SK-N-DZ (cell line): ENCODE results near the gene LIMCH1.
"Not testable (repeated sequence)": the region's sequence is repeated elsewhere in the genome, so short reads cannot be mapped to it uniquely, and the experiment has no call there.

Source experiments
- DNase-seq: peaks from one replicate; pipeline ENCODE4 v3.0.0-alpha.2; 2015; ENCODE audit warnings: low spot score

LIMCH1 gene

DNA sequence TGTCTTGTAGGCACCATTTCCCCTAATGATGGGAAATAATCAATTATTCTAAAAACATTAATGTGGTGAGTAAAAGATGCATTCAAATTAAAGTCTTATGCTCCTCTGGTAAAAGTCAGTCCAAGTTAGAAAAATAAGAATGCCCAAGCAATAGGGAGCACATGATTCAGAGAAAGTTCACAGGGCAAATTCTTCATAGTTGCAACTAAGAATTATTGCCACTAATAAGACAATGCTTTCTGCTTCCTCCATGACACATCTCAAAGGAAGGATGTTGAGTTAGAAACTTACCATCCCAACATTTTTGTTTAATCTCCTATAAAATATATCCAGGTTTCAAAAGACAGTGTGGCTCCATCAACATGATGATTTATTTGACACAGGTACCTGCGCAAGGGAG lies 184.2 kb downstream of the LIMCH1 start:
- no peak for DNase-seq

DNA sequence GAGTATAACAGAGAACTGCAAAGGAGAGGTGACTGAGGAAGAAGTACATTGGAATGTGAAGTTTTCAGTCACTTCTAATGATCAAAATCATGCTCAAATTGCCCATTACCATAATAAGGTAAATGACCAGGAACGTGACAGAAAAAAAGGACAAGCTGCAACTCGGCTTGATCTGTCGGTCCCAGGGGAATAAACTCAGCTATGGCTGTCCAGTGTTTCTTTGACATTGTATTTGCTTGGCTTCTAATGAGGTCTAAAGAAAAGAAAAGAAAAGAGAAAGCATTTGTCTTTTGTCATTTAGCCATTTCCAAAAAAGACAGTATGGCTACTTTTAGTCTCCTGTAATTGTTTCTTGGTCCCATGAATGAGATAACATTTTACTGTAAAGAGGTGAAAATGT lies 185.3 kb downstream of the LIMCH1 start:
- no peak for DNase-seq

DNA sequence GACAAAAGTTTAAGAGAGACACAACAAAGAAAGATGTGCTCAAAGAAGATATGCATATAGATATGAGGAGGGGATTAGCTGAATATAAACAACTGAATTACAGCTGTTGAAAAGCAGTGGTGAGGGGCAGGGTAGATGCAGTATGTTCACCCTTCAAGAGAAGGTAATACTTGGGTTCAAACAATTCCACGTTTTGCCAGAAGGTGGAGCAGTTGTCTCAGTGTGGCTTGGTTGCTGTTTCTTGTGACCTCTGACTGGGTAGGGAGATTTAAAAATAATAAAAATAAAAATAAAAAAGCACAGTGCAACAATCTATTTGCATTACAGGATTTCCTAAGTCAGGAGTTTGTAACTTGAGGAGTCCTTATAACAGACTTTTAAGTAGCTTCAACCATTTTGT lies 187.3 kb downstream of the LIMCH1 start:
- no peak for DNase-seq

DNA sequence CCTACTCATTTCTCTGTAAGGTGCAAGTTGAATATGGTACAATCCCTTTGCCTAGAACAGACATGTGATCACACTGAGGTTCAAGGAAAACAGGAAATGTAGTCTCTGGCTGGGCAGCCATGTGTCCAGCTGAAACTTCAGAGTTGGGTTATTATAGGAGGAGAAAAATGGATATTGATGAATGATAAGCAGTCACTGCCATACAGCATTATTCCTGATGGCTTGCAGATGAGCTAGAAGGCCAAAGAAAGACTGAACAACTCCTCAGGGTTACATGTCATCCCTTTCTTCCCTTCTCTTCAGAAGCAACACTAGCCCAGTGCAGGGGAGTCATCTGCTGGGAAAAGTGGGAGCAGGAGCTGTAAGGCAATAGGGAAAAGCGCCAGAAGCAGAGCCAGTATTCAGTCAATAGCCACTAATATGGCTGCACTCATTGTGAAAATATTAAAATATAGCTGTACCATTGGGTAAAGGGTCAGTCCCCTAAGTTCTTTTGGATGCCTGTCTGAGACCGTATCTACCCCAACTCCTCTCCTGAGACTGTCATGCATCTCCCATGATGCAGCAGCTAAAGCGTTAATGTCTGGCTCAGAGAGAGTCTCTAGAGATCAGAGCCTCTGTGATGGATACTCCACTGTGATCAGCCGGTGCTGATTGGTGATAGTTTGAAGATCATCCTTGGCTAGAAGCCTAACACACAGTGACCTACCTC lies 190.1 kb downstream of the LIMCH1 start:
- peak; percentile 93 for DNase-seq

DNA sequence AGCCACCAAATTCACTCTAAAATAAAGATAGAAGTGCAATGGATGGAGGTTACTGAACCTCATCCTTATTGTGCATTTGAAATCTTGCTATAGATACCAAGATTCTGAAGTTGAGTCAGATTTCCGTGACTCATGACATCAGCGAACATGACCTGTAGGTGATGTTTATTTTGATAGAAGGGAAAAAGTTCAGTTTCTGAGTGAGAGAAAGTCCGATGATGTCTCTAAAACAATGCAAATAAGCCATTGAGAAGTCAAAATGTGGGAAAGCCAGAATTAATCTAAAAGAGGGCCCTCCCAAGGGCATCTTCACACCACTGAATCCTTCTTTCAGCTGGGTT lies 190.6 kb downstream of the LIMCH1 start:
- no peak for DNase-seq

DNA sequence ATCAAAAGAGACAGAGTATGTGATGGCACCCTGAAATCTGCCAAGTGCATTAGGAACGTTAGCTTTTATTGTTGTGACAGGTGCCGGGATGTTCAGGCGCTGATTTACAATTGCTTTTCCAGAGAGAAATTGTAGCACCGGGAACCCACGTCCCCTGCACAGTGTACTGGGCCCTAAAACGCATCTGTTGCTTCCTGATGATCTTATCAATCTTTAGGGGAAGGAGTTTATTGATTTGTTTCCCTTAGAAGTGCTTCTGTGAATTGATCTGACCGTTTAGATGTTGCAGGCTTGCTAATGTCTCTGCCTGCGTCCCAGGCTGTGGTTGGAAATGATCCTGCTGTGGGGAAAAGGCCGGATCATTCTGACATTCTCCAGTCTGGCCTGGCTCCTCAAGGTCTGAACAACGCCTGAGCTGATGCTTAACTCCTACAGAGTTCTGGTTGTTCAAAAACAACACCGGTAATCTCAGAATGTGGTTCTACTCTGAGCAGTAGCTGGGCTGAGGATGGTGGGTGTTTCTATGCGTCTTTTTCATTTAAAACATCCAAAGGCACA lies 193.7 kb downstream of the LIMCH1 start:
- peak; percentile 93 for DNase-seq

DNA sequence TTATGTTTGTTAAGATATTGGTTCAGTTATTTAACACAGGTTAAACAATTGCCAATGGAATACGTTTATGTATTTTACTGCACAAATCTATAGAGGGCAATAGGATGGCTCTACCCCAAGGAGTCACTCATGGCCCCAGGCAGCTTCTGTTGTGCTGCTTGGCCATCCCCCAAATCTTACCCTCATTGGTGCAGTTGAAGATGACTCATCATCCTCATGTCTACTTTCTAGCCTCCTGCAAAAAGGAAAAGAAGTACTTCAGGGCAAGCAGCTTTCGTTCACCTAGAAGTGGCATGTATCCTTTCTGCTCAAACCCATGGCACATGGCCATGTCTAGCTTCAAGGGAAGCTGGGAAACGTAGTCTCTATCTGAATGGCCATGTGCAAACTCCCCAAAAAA lies 196.4 kb downstream of the LIMCH1 start:
- no peak for DNase-seq

DNA sequence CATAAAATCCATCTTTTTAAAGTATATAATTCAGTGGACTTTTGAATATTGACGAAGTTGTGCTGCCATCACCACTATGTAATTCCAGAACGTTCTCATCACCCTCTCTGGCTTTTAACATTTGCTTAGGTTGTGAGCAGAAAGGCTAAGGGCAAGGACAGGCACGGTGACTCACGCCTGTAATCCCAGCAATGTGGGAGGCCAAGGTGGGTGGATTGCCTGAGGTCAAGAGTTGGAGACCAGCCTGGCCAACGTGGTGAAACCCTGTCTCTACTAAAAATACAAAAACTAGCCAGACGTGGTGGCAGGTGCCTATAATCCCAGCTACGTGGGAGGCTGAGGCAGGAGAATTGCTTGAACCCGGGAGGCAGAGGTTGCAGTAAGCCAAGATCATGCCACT lies 199.5 kb downstream of the LIMCH1 start:
- not testable (repeated sequence) for DNase-seq

DNA sequence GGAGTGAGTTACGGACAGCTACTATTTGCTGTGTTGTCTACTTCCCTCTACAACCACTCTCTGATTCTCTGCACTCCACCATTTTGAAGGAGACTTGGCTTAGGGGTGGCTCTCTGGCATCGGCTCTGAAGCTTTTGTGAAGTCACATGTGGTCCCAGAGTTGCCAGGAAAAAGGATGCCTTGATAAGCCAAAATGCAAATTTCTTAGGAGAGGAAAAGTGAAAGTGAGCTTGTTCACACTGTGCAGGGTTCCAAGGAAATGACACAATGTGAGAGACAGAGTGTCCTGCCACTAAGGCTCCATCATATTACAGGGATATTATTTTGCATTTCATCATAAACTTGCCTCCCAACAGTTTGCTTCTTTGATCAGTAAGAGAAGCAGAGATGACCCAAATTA lies 203.4 kb downstream of the LIMCH1 start:
- peak; percentile 63 for DNase-seq

DNA sequence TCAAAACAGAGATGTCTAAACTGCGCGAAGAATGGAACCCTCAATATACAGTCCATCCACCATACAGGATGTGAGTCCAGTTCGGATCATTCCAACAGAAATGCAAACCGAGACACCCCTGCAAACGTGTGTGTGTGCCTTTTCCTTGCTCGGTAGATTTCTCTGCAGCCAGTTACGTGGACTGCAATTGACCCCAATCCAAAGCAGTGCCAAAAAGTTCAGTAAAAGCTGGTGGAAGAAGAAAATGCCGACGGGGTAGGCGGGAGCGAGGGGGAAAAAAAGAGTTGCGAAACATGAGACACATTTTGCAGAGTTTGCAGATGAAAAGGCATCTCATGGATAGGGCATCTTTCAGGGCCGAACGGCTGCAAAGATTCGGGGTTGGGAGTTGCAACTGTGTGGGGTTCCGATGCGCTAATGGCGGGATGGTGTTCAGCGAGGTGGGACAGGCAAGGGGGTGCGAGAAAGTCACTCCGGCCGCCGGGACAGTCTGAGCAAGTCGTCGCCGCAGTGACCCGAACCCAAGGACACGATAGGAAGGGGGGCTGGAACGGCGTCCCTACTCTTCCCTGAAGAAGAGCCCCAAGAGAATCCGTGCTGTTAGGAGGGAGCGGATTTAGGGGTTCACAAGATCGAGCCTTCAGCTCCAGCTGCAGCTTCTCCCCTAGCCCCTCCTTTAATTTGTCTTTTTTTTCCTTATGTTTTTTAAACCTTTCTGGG lies 206.8 kb downstream of the LIMCH1 start:
- DNase-seq, result peak; percentile 45

DNA sequence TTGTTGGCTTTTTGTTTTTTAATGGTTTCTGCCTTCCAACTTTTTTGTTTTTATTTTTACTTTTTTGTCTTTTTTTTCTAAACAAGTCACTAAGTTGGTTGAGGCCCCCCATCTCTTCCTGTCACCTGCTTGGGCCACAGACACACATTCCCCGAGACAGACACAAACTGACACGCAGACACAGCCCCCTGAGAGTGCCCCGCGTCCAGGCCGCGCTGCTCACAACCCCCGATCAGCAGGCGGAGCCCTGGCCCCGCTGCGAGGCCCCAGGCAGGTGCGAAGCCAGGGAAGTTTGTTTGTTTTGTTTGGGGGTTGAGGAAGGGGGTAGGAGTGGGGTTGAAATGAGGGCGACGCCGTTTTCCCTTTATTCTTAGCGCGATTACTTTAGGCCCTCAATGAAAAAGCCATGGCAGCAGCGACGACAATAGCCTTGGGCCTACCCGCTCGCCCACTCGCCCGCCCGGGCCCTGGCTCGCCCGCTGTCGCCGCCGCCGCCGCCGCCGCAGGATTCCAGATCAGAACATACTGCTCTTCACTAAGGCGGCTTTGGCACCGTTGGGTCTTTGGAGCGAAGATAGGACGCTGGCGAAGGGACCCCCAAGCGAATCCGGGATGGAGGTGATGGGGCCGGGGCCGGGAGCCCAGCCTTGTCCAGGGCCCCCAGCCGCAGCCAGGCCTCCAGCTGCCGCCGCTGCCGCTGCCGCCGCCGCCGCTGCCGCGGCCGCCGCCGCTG lies 207.5 kb downstream of the LIMCH1 start:
- peak; percentile 47 for DNase-seq

DNA sequence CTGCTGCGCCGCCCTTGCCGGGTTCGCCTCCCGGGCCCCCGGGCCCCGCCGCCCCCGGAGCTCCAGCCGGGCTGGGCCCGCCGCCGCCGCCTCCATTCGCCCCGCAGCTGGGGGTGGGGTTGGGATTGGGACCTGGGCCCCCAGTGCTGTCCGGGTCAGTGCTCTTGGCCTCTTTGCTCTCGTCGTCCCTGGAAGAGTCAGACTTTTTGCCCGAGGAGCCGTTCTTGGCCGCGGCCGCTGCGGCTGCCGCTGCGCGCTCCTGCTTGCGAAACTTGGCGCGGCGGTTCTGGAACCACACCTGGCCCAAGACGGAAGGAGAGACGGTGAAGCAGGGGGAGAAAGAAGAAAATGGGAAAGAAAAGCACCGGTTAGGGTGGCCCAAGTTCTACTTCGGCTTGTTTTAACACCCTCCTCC lies 208.1 kb downstream of the LIMCH1 start:
- DNase-seq, result no peak

DNA sequence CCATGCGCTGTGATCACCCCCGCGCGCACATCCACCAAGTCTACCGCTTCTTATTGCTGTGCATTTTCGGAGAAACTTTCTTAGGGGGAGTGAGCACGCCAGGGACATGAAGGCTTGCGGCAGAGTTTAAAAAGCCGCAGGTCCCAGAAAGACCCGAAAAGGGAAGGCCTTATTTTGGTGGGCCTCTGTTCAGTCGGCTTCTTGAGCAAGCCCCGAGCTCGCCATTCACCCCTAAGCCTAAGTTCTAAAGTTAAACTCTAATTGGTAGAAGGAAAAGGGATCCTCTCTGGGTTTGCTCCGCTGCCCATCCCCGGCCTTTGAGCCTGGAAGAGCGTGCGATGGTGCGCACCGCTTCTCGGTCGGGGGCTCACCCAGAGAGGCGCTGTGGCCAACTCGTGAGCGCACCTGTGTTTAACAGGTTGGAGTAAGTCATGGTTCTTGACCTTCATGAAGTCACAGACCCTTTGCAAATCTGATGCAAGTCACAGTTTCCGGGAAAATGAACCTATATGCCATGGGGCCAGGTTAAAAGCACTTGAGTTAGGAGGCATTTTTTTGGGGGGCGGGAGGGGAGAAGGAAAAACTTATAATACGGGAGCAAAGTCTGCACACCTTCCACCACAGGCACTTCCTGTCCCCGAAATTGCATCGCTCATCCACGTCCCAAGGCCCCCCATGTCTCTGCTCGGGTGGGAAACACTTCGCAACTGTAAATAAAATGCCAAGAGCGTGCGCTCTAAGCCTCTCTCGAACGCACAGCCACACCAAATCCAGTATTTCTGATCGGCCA lies 208.7 kb downstream of the LIMCH1 start:
- peak; percentile 42 for DNase-seq

DNA sequence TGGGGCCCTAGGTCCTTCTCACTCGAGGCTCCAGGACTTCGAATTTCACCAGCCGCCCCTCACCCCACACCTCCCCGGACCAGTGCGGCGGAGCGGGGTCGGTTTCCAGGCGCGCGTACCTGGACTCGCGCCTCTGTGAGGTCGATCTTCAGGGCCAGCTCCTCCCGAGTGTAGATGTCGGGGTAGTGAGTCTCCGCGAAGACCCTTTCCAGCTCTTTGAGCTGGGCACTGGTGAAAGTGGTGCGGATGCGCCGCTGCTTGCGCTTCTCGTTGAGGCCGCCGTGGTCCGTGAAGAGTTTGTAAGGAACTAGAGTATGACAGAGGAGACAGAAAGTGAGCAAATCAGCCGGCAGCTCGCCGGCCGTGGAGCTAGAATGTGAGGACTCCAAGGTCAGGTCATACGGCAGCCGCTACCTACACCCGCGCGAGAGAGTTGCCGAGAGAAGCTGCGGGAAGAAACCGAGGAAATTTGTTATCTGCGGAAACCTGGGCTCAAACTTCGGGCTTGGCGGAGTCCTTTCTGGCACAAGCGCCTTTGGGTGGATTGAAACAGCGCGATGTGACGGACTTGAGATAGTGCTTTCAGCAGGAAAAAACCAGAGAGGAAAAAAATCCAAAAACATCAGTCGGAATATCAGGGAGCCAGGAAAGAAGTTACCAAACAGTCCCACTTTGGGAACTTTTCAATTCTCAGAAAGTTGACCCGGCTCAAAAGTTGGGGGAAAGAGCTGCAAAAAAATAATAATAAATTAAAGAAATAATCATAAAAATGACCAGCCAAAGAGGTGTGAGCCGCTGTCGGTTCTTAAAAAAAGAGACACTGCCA lies 209.5 kb downstream of the LIMCH1 start:
- peak; percentile 28 for DNase-seq

DNA sequence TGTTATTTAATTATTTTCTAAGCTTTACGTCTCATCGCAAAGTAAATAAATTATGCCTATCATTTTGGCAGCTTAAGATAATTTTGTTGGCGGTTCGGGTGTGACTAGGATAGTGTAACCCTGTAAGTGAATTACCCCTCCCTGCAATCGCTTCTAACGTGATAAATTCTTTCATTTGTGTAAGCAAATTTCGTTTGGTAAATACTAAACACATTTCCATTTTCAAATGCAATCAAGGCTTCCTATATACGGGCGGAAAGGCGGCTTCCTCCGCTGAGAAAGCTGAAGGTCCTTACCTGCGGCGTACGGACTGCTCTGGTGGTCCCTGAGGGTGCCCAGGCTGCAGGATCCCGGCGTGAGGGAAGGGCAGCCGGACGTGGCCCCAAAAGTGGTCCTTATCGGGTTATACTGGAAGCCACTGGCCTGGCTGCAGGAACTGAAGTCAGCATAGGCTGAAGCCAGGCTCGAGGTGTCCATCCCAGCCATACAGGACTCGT lies 210.2 kb downstream of the LIMCH1 start:
- DNase-seq, result no peak

DNA sequence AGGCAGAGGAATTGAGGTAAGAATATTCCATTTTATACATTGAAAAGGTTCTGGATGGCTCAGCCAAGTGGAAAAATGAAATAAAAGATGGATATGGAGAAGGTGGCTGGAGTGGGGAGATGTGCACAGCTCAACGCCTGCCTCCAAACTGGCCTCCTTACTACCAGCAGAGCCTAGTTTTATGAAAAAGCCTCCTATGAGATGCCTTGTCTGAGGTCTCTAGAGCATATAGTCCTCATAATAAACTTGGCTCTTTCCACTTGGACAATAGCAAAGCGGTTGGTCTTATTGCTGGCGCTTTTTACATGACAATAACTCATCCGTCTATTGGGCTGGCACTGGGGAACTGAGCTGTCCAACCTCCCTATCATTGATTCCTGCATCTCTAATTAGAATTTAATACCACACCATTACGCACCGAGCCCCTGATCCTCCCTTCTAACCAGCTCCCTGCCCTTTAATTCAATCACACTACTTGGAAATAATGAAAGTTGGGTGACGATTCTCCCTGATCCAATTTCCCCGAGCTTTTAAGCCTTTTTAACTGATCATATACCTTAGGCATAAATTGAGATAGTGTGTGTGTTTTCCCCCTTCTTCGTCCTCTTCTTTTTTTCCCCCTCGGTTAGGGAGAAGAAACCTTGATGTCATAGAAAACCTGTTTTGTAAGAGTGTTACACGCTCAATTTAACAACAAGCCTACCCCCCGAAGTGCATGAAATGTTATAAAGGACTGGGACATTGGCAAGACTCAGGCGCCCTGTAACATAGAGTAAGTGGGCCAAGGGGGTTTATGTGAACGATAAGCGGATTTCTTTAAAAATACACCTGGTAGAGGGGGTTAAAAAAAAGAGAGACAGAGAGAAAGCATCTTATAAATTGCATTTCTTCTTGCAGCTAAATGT lies 210.9 kb downstream of the LIMCH1 start, which contains the start of gene PHOX2B:
PHOX2B (minus strand) TSS at position 155 of the 905 bp plus-strand sequence; CDS start at position 40, 115 bp downstream.
- peak; percentile 98 for DNase-seq

DNA sequence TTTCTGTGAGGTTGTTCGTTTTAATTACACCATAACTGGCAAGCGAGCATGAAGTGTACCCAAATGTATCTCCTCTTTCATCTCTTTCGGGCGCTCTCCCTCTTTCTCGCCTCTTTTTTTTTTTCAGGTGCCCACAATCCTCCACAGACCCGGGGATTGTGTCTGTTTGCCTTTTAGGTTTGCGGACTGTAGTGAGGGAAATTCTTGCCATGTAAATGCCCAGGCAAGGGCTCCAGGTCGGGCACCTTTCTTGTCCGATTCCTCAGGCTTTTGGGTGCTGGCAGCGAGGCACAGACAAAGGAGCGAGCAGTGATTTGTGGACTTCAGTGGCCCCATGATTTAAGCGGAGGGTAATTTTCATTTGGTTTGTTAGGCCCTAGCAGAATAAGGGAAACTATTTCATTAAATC lies 211.7 kb downstream of the LIMCH1 start:
- peak; percentile 59 for DNase-seq
